ENCODE measurements around the gene NCOR1.

DNA sequence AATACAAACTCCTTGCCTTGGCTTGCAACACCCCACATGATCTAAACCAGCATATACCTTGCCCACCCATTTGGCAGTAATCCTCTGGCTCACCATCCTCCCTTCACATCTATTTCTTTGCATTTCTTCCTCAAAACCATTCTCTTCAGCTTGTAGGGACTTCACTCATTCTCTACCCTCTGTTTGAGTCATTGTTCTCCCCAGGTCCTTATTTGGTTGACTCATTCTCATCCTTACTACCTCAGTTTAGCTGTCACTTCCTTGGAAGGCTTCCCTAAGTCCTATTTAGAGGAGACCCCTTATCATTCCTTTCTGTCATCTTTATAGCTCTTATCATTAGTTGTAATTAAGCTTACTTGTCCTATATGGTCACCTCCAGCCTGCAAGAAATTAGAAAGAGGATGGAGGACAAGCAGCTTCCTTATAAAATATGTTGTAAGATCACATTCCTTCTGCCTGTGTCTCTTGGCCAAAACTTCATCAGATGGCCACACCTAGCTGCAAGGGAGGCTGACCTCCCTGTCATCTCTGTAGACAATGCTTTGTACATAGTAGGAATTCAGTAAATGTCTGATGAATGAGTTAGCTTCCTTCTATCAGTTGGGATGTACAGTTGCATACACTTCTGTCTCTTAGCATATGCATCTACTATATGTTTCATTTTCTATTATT is 214.0 kb downstream of the NCOR1 start:
- TF ChIP-seq, protein P1, sequence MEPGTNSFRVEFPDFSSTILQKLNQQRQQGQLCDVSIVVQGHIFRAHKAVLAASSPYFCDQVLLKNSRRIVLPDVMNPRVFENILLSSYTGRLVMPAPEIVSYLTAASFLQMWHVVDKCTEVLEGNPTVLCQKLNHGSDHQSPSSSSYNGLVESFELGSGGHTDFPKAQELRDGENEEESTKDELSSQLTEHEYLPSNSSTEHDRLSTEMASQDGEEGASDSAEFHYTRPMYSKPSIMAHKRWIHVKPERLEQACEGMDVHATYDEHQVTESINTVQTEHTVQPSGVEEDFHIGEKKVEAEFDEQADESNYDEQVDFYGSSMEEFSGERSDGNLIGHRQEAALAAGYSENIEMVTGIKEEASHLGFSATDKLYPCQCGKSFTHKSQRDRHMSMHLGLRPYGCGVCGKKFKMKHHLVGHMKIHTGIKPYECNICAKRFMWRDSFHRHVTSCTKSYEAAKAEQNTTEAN (CRISPR knock-in tag; IDR thresholded peaks at IDR 0.05): no peak
- TF ChIP-seq, protein P2, sequence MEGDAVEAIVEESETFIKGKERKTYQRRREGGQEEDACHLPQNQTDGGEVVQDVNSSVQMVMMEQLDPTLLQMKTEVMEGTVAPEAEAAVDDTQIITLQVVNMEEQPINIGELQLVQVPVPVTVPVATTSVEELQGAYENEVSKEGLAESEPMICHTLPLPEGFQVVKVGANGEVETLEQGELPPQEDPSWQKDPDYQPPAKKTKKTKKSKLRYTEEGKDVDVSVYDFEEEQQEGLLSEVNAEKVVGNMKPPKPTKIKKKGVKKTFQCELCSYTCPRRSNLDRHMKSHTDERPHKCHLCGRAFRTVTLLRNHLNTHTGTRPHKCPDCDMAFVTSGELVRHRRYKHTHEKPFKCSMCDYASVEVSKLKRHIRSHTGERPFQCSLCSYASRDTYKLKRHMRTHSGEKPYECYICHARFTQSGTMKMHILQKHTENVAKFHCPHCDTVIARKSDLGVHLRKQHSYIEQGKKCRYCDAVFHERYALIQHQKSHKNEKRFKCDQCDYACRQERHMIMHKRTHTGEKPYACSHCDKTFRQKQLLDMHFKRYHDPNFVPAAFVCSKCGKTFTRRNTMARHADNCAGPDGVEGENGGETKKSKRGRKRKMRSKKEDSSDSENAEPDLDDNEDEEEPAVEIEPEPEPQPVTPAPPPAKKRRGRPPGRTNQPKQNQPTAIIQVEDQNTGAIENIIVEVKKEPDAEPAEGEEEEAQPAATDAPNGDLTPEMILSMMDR (IDR thresholded peaks at IDR 0.05): no peak
- TF ChIP-seq ZNF416 (CRISPR knock-in tag; IDR thresholded peaks at IDR 0.05) (no peak), ZNF423 (CRISPR knock-in tag; IDR thresholded peaks at IDR 0.05) (no peak), NFATC4 (CRISPR knock-in tag; IDR thresholded peaks at IDR 0.05) (no peak), ZNF263 (CRISPR knock-in tag; IDR thresholded peaks at IDR 0.05; ENCODE audit: low read depth) (no peak), NR3C1 (CRISPR knock-in tag; conservative IDR thresholded peaks at IDR 0.05; ENCODE audit: low read depth) (no peak), JUN (CRISPR knock-in tag; IDR thresholded peaks at IDR 0.05) (no peak), TEAD4 (CRISPR knock-in tag; IDR thresholded peaks at IDR 0.05) (no peak), NR2C2 (CRISPR knock-in tag; IDR thresholded peaks at IDR 0.05) (no peak)
- TF ChIP-seq, protein P3, sequence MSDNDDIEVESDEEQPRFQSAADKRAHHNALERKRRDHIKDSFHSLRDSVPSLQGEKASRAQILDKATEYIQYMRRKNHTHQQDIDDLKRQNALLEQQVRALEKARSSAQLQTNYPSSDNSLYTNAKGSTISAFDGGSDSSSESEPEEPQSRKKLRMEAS (CRISPR knock-in tag; IDR thresholded peaks at IDR 0.05): no peak
- TF ChIP-seq, protein P4, sequence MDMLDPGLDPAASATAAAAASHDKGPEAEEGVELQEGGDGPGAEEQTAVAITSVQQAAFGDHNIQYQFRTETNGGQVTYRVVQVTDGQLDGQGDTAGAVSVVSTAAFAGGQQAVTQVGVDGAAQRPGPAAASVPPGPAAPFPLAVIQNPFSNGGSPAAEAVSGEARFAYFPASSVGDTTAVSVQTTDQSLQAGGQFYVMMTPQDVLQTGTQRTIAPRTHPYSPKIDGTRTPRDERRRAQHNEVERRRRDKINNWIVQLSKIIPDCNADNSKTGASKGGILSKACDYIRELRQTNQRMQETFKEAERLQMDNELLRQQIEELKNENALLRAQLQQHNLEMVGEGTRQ (CRISPR knock-in tag; IDR thresholded peaks at IDR 0.05): no peak
- TF ChIP-seq, protein P5, sequence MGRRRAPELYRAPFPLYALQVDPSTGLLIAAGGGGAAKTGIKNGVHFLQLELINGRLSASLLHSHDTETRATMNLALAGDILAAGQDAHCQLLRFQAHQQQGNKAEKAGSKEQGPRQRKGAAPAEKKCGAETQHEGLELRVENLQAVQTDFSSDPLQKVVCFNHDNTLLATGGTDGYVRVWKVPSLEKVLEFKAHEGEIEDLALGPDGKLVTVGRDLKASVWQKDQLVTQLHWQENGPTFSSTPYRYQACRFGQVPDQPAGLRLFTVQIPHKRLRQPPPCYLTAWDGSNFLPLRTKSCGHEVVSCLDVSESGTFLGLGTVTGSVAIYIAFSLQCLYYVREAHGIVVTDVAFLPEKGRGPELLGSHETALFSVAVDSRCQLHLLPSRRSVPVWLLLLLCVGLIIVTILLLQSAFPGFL (CRISPR knock-in tag; IDR thresholded peaks at IDR 0.05; ENCODE audit: borderline replicate concordance): no peak

Measured in WTC11 (cell line).